GM12865 (cell line): ENCODE measurements around the gene FREY1.

Experiments used
- DNase-seq: peaks from one replicate; pipeline ENCODE4 v3.0.0; 2010; ENCODE audit warnings: low read depth
- H3K4me3 ChIP-seq: 2 replicates; pipeline ENCODE4 v1.5.1; 2011; ENCODE audit warnings: mild to moderate bottlenecking, low read depth, low read length, control low read depth
- CTCF ChIP-seq: IDR thresholded peaks from 2 replicates; pipeline ENCODE4 v1.5.1; 2011; ENCODE audit warnings: low read length, control low read depth, low read depth, inconsistent platforms; ENCODE audit not compliant: insufficient read depth; ENCODE audit errors: missing control alignments

Gene FREY1

GRCh38 chr11:45899448-45900174 lies 7.5 kb downstream of the FREY1 start:
- H3K4me3 ChIP-seq: no peak overlapping the region
- TF ChIP-seq CTCF: no peak
- DNase-seq: peak; percentile 56

GRCh38 chr11:45899086-45899447 lies 8.0 kb downstream of the FREY1 start:
- no peak for DNase-seq
- TF ChIP-seq CTCF: no peak
- no peak overlapping the region for H3K4me3 ChIP-seq

- no peak overlapping the region for H3K4me3 ChIP-seq
- no peak for TF ChIP-seq CTCF
- no peak for DNase-seq
Measured at GRCh38 chr11:45897556-45897955, 9.5 kb downstream of the FREY1 start.

- no peak for DNase-seq
- TF ChIP-seq CTCF: no peak
- no peak overlapping the region for H3K4me3 ChIP-seq
Measured at GRCh38 chr11:45896422-45896984, 10.6 kb downstream of the FREY1 start.

GRCh38 chr11:45895553-45896259 lies 11.4 kb downstream of the FREY1 start:
- no peak overlapping the region for H3K4me3 ChIP-seq
- DNase-seq: no peak
- TF ChIP-seq CTCF: no peak

GRCh38 chr11:45894555-45895247 lies 12.4 kb downstream of the FREY1 start:
- no peak overlapping the region for H3K4me3 ChIP-seq
- DNase-seq: no peak
- TF ChIP-seq CTCF: no peak
